Measurements from ENCODE around the gene NEB.

The NEB gene

GRCh38 chr2:151733771-151734672, at the start of gene NEB:
Gene NEB, minus strand, starts transcription at chr2:151734476. Its CDS starts 1,320 bp downstream, at chr2:151733156.
- DNase-seq (ENCODE audit: low read depth in 2 of 2): no peak

- DNase-seq (ENCODE audit: low read depth in 2 of 2): no peak
Observed at GRCh38 chr2:151783133-151783520, 48.9 kb upstream of the NEB start.

- DNase-seq (ENCODE audit: low read depth in 2 of 2): no peak
Observed at GRCh38 chr2:151782378-151783132, 48.3 kb upstream of the NEB start.

- no peak for DNase-seq (ENCODE audit: low read depth in 2 of 2)
Observed at GRCh38 chr2:151781642-151782041, 47.4 kb upstream of the NEB start.

GRCh38 chr2:151780938-151781337, 46.7 kb upstream of the NEB start:
- DNase-seq (ENCODE audit: low read depth in 2 of 2): no peak

- no peak for DNase-seq (ENCODE audit: low read depth in 2 of 2)
Observed at GRCh38 chr2:151777935-151778334, 43.7 kb upstream of the NEB start.

- no peak for DNase-seq (ENCODE audit: low read depth in 2 of 2)
Observed at GRCh38 chr2:151777487-151777886, 43.2 kb upstream of the NEB start.

- no peak for DNase-seq (ENCODE audit: low read depth in 2 of 2)
Observed at GRCh38 chr2:151776367-151776766, 42.1 kb upstream of the NEB start.

GRCh38 chr2:151775057-151775740, 40.9 kb upstream of the NEB start:
- no peak for DNase-seq (ENCODE audit: low read depth in 2 of 2)

GRCh38 chr2:151774506-151774905, 40.2 kb upstream of the NEB start:
- DNase-seq (ENCODE audit: low read depth in 2 of 2): no peak

- DNase-seq (ENCODE audit: low read depth in 2 of 2): no peak
Observed at GRCh38 chr2:151771599-151772358, 37.5 kb upstream of the NEB start.

GRCh38 chr2:151770995-151771394, 36.7 kb upstream of the NEB start:
- no peak for DNase-seq (ENCODE audit: low read depth in 2 of 2)

- no peak for DNase-seq (ENCODE audit: low read depth in 2 of 2)
Observed at GRCh38 chr2:151769606-151770005, 35.3 kb upstream of the NEB start.

- no peak for DNase-seq (ENCODE audit: low read depth in 2 of 2)
Observed at GRCh38 chr2:151767536-151767935, 33.3 kb upstream of the NEB start.

GRCh38 chr2:151766437-151767153, 32.3 kb upstream of the NEB start:
- DNase-seq (ENCODE audit: low read depth in 2 of 2): no peak

GRCh38 chr2:151765760-151766410, 31.6 kb upstream of the NEB start:
- no peak for DNase-seq (ENCODE audit: low read depth in 2 of 2)

- no peak for DNase-seq (ENCODE audit: low read depth in 2 of 2)
Observed at GRCh38 chr2:151762694-151763093, 28.4 kb upstream of the NEB start.

GRCh38 chr2:151761687-151762086, 27.4 kb upstream of the NEB start:
- no peak for DNase-seq (ENCODE audit: low read depth in 2 of 2)

GRCh38 chr2:151761193-151761592, 26.9 kb upstream of the NEB start:
- no peak for DNase-seq (ENCODE audit: low read depth in 2 of 2)

GRCh38 chr2:151760139-151760650, 25.9 kb upstream of the NEB start:
- DNase-seq (ENCODE audit: low read depth in 2 of 2): no peak

Data from stimulated activated CD8-positive, alpha-beta memory T cell treated with anti-CD3 and anti-CD28 coated beads, Interleukin-15, amount 100 ng/mL, for 4 hours (primary cell).